HepG2 (cell line): Measurements from ENCODE around the gene NID2. TPM values are rescaled to one million over a fixed set of nuclear protein-coding genes. Genes with fewer than 3 reads are reported as not detected.

Experiments used
- ATAC-seq: fragments of 200-7000 bp; cut with Tn5 transposase; 3 replicates; pipeline ENCODE4 v1.9.1; 2020; ENCODE audit warnings: mild to moderate bottlenecking, moderate library complexity
- BruUV-seq: library from RNA; stranded (reverse); fragments of 400-500 nt; replicated peaks from 2 replicates; lab custom pipeline; 2021; lab: Mats Ljungman, UMichigan
- CTCF ChIA-PET: fragments of 300-600 bp; formaldehyde crosslinking; extraction: SDS; loops from one replicate; lab custom pipeline; 2021; ENCODE audit warnings: low total read pairs, inconsistent platforms, low intra/inter-chr PET ratio; lab: Yijun Ruan, JAX
- POLR2A ChIA-PET: fragments of 350-600 bp; sonication (Branson Sonifier 250); formaldehyde crosslinking; loops from one replicate; lab custom pipeline; 2020; ENCODE audit warnings: antibody characterized with exemption, inconsistent platforms; lab: Yijun Ruan, JAX
- DNase-seq: peaks from one replicate; pipeline ENCODE4 v3.0.0-alpha.2; 2015; ENCODE audit warnings: low spot score
- FAIRE-seq: peaks from 3 replicates; lab custom pipeline; 2011; peaks lifted over from hg19 to GRCh38; lab: Jason Lieb, UNC
- H2AFZ ChIP-seq: one replicate; pipeline ENCODE4 v1.6.1; 2011; ENCODE audit warnings: low read length, inconsistent platforms
- H3K27ac ChIP-seq: fragments of 300-600 bp; 3 replicates; pipeline ENCODE4 v1.8.0; 2011; ENCODE audit warnings: mixed run types, mild to moderate bottlenecking, mixed read lengths, low read length, inconsistent platforms; ENCODE audit not compliant: insufficient read depth; ENCODE audit errors: extremely low read length
- H3K27me3 ChIP-seq, 2 experiments: fragments of 200-600 bp in 1 of 2; 2 replicates in 1 of 2; 3 replicates in 1 of 2; pipeline versions ENCODE4 v1.6.0 to v1.8.0; 2011; ENCODE audit warnings: low read length in 2 of 2, mild to moderate bottlenecking in 2 of 2, moderate library complexity in 2 of 2, inconsistent platforms in 1 of 2; ENCODE audit not compliant: insufficient read depth in 2 of 2, control insufficient read depth in 1 of 2
- H3K36me3 ChIP-seq, 2 experiments: fragments of 200-600 bp in 1 of 2; replicated peaks in 1 of 2; 2 replicates in 1 of 2; 3 replicates in 1 of 2; pipeline versions ENCODE4 v1.5.1 to v1.8.0; 2011; ENCODE audit warnings: low read length in 2 of 2, inconsistent platforms in 1 of 2; ENCODE audit not compliant: insufficient read depth in 2 of 2, control insufficient read depth in 1 of 2
- H3K4me1 ChIP-seq: 2 replicates; pipeline ENCODE4 v1.5.1; 2012; ENCODE audit warnings: low read length, inconsistent platforms; ENCODE audit not compliant: insufficient read depth
- H3K4me2 ChIP-seq: 2 replicates; pipeline ENCODE4 v1.6.0; 2011; ENCODE audit warnings: low read depth, low read length, inconsistent platforms
- H3K4me3 ChIP-seq, 3 experiments: fragments of 200-600 bp in 1 of 3; sonication (generic), shearing (Covaris generic) in 1 of 3; replicated peaks in 1 of 3; 2 replicates each; pipeline ENCODE4 v1.5.1; 2011 to 2016; ENCODE audit warnings: low read length in 3 of 3, inconsistent platforms in 2 of 3, low read depth in 2 of 3, mild to moderate bottlenecking in 2 of 3, control low read depth in 1 of 3, mixed read lengths in 1 of 3; ENCODE audit not compliant: insufficient read depth in 1 of 3
- H3K79me2 ChIP-seq: one replicate; pipeline ENCODE4 v1.6.1; 2011; ENCODE audit warnings: low read length, inconsistent platforms; ENCODE audit not compliant: insufficient read depth
- H3K9ac ChIP-seq: 2 replicates; pipeline ENCODE4 v1.6.0; 2011; ENCODE audit warnings: mild to moderate bottlenecking, low read depth, low read length, inconsistent platforms; ENCODE audit not compliant: insufficient read depth
- H3K9me3 ChIP-seq: 2 replicates; pipeline ENCODE4 v1.5.1; 2012; ENCODE audit warnings: mild to moderate bottlenecking, low read length
- H4K20me1 ChIP-seq: 2 replicates; pipeline ENCODE4 v1.6.0; 2011; ENCODE audit warnings: inconsistent platforms, mild to moderate bottlenecking, low read length, moderate library complexity; ENCODE audit not compliant: insufficient read depth
- CAMTA2 ChIP-seq: sonication (generic); formaldehyde crosslinking; IDR thresholded peaks from 2 replicates; pipeline ENCODE4 v1.4.0; 2020; ENCODE audit warnings: mild to moderate bottlenecking, missing genetic modification reagents, borderline replicate concordance
- DR1 ChIP-seq: sonication (generic); formaldehyde crosslinking; IDR thresholded peaks from 2 replicates; pipeline ENCODE4 v1.8.0; 2021; ENCODE audit warnings: mild to moderate bottlenecking, missing genetic modification reagents, inconsistent platforms
- IKZF1 ChIP-seq: fragments of 450-650 bp; IDR thresholded peaks from 2 replicates; pipeline ENCODE4 v1.7.1; 2016
- NONO ChIP-seq, 2 experiments: fragments of 450-650 bp in 1 of 2; sonication (generic) in 1 of 2; formaldehyde crosslinking in 1 of 2; IDR thresholded peaks in 1 of 2; conservative IDR thresholded peaks in 1 of 2; 2 replicates each; pipeline versions ENCODE4 v1.6.1 to v1.8.0; 2017 to 2022; ENCODE audit warnings: mild to moderate bottlenecking in 1 of 2, missing genetic modification reagents in 1 of 2, moderate library complexity in 1 of 2
- RXRB ChIP-seq: IDR thresholded peaks from 2 replicates; pipeline ENCODE4 v1.6.1; 2016; ENCODE audit warnings: borderline replicate concordance, missing genetic modification reagents, missing compliant biosample characterization
- SP5 ChIP-seq: IDR thresholded peaks from 2 replicates; pipeline ENCODE4 v1.6.1; 2016; ENCODE audit warnings: low read depth, borderline replicate concordance
- SPEN ChIP-seq: sonication (generic); formaldehyde crosslinking; IDR thresholded peaks from 2 replicates; pipeline ENCODE4 v1.5.1; 2020; ENCODE audit warnings: low read depth, mild to moderate bottlenecking, missing genetic modification reagents
- ZBTB37 ChIP-seq: sonication (generic); formaldehyde crosslinking; IDR thresholded peaks from 2 replicates; pipeline ENCODE4 v1.4.0; 2020; ENCODE audit warnings: mild to moderate bottlenecking, missing genetic modification reagents
- ZKSCAN5 ChIP-seq: sonication (generic); formaldehyde crosslinking; IDR thresholded peaks from 2 replicates; pipeline ENCODE4 v1.5.1; 2020; ENCODE audit warnings: mild to moderate bottlenecking, missing genetic modification reagents
- ZNF468 ChIP-seq: sonication (generic); formaldehyde crosslinking; IDR thresholded peaks from 2 replicates; pipeline ENCODE4 v1.8.0; 2022; ENCODE audit warnings: mild to moderate bottlenecking, moderate library complexity, missing genetic modification reagents
- ZNF546 ChIP-seq: sonication (generic); formaldehyde crosslinking; conservative IDR thresholded peaks from 2 replicates; pipeline ENCODE4 v1.8.1; 2023; ENCODE audit warnings: mild to moderate bottlenecking, missing genetic modification reagents
- ZNF615 ChIP-seq: sonication (generic); formaldehyde crosslinking; IDR thresholded peaks from 2 replicates; pipeline ENCODE4 v1.5.0; 2020; ENCODE audit warnings: mild to moderate bottlenecking, missing genetic modification reagents, borderline replicate concordance
- ZSCAN30 ChIP-seq: sonication (generic); formaldehyde crosslinking; IDR thresholded peaks from 2 replicates; pipeline ENCODE4 v1.5.0; 2020; ENCODE audit warnings: mild to moderate bottlenecking, missing genetic modification reagents
- ZSCAN9 ChIP-seq: IDR thresholded peaks from 2 replicates; pipeline ENCODE4 v1.6.1; 2016; ENCODE audit warnings: borderline replicate concordance
- WGBS: methylation state at CpG from one replicate; pipeline ENCODE4 v1.1.6; 2017; ENCODE audit warnings: low lambda C conversion rate; 5-methylcytosine and 5-hydroxymethylcytosine counted together
- in situ Hi-C: cut with HindIII; loops from 2 replicates; pipeline ENCODE4 v1.10.0; 2017; ENCODE audit warnings: low pct_unique_long_range_greater_than_20kb; ENCODE audit not compliant: extremely low pct_ligation_motif_present
- intact Hi-C: fragments of 100-400 bp; cut with micrococcal nuclease; formaldehyde crosslinking; loops from one replicate; pipeline ENCODE4 v1.10.0; 2022; ENCODE audit not compliant: unreplicated experiment
- polyA plus RNA-seq, 8 experiments: library from polyadenylated mRNA; depleted of rRNA in 3 of 8; stranded (reverse) in 7 of 8; unstranded in 1 of 8; fragments of >200 nt; fragmentation: Illumina TruSeq in 4 of 8; extraction: Trizol in 4 of 8; gene quantifications; 2 replicates each; pipeline versions ENCODE4 v1.2.1 to v1.2.3, GENCODE V29; 2011 to 2016; ENCODE audit warnings: low read depth in 4 of 8, missing spikeins in 1 of 8, mixed read lengths in 1 of 8; ENCODE audit not compliant: insufficient read depth in 1 of 8
- total RNA-seq, 5 experiments: library from RNA; depleted of rRNA; stranded (reverse); fragments of >200 nt; fragmentation: Illumina TruSeq; extraction: Trizol; gene quantifications; 2 replicates each; pipeline ENCODE4 v1.2.3, GENCODE V29; 2016; ENCODE audit warnings: low read depth in 1 of 5

Gene NID2
- total and polyA plus RNA-seq, 2 of the 13 experiments (the other 11 are each of a cell fraction or from before 2014, with no cell fraction given): 0.11 TPM; not detected in 1

- TF ChIP-seq SP5 (CRISPR knock-in tag) (no peak), ZNF615 (CRISPR knock-in tag) (no peak), NONO (IDR thresholded peaks at IDR 0.05) (no peak), NONO (CRISPR knock-in tag; conservative IDR thresholded peaks at IDR 0.05) (no peak), DR1 (CRISPR knock-in tag) (no peak), ZSCAN9 (no peak), SPEN (CRISPR knock-in tag) (no peak)
- in situ Hi-C loops (no loop called here), intact Hi-C loops (no loop called here)
- no peaks in the 10 kb centered on the region for H3K36me3 ChIP-seq
- H3K4me2 ChIP-seq: no peak overlapping the region
- H3K9ac ChIP-seq: no peak overlapping the region
- no peaks in the 10 kb centered on the region for H3K9me3 ChIP-seq
- ChIA-PET CTCF (no interaction called here), POLR2A (no interaction called here)
- ATAC-seq: no peak
- no peak overlapping the region for H2AFZ ChIP-seq
- BruUV-seq: no TSS peak
- FAIRE-seq: no peak
- H4K20me1 ChIP-seq: no peaks in the 10 kb centered on the region
- no peak overlapping the region for H3K4me3 ChIP-seq
- no peak for DNase-seq
- WGBS: 6% methylated on average over 4 of the region's 8 CpGs
- no peaks in the 10 kb centered on the region for H3K4me1 ChIP-seq
- peaks cover 0 to 6% of the 10 kb centered on the region in 2 experiments; a peak in 1 of 5 replicates for H3K27me3 ChIP-seq
- no peaks in the 10 kb centered on the region for H3K79me2 ChIP-seq
- no peak overlapping the region for H3K27ac ChIP-seq
Measured at GRCh38 chr14:52018970-52019369, 49.9 kb downstream of the NID2 start.

GRCh38 chr14:52018252-52018651 is 50.6 kb downstream of the NID2 start:
- DNase-seq: no peak
- no peak for FAIRE-seq
- ChIA-PET CTCF (no interaction called here), POLR2A (no interaction called here)
- Histone ChIP-seq H3K36me3 (no peaks in the 10 kb centered on the region), H3K9ac (no peak overlapping the region), H2AFZ (no peak overlapping the region), H3K4me3 (no peak overlapping the region), H3K4me1 (no peaks in the 10 kb centered on the region), H4K20me1 (no peaks in the 10 kb centered on the region), H3K79me2 (no peaks in the 10 kb centered on the region), H3K27me3 (peaks cover 0 to 6% of the 10 kb centered on the region in 2 experiments; a peak in 1 of 5 replicates), H3K9me3 (no peaks in the 10 kb centered on the region), H3K27ac (no peak overlapping the region), H3K4me2 (no peak overlapping the region)
- no TSS peak for BruUV-seq
- 45% methylated on average over 4 of the region's 4 CpGs for WGBS
- intact Hi-C loops (no loop called here), in situ Hi-C loops (no loop called here)
- ATAC-seq: no peak
- TF ChIP-seq CAMTA2 (no peak), ZSCAN30 (CRISPR knock-in tag) (no peak), ZKSCAN5 (CRISPR knock-in tag) (no peak), ZBTB37 (CRISPR knock-in tag) (no peak), ZNF468 (CRISPR knock-in tag) (no peak), RXRB (no peak), ZNF546 (CRISPR knock-in tag) (no peak), IKZF1 (no peak)
